Fibroblast of lung (primary cell): ENCODE data around the gene SETBP1.

Experiments used
- CTCF ChIP-seq, 2 donors: IDR thresholded peaks in 1 of 2; conservative IDR thresholded peaks in 1 of 2; 1 replicate in 1 of 2; 2 replicates in 1 of 2; pipeline ENCODE4 v1.5.1; 2011 to 2012; ENCODE audit warnings: low read length in 2 of 2, control low read depth in 1 of 2, inconsistent platforms in 1 of 2, low read depth in 1 of 2, mild to moderate bottlenecking in 1 of 2
- EZH2 ChIP-seq: IDR thresholded peaks from 2 replicates; pipeline ENCODE4 v1.5.1; 2012; ENCODE audit warnings: low read length, control low read depth, mild to moderate bottlenecking; ENCODE audit errors: missing control alignments

GRCh38 chr18:44686156-44686555 lies 5.5 kb downstream of the SETBP1 start:
- TF ChIP-seq CTCF (conservative IDR thresholded peaks at IDR 0.05 in 1 of 2, IDR thresholded peaks at IDR 0.05 in 1 of 2; ENCODE audit: low read depth in 1 of 2, low read length in 2 of 2) (no peak), EZH2 (no peak)
